Smooth muscle cell (in vitro differentiated cells): Measurements from ENCODE around the gene RPL22. TPM values are rescaled to one million over a fixed set of nuclear protein-coding genes. Genes with fewer than 3 reads are reported as not detected.
A peak's percentile ranks its signal among the peaks of the same experiment; 100 is the strongest.

Source experiments
- DNase-seq: peaks from one replicate; lab custom pipeline; 2025; ENCODE audit not compliant: unreplicated experiment; lab: John Stamatoyannopoulos, UW
- H2AFZ ChIP-seq: fragments of 200-600 bp; sonication (generic); 2 replicates; pipeline ENCODE4 v1.6.0; 2016; ENCODE audit warnings: antibody characterized with exemption, low read depth, mild to moderate bottlenecking
- H3F3A ChIP-seq: fragments of 200-600 bp; sonication (generic); 2 replicates; pipeline ENCODE4 v1.6.0; 2017; ENCODE audit warnings: antibody characterized with exemption, low read depth
- H3K27ac ChIP-seq: fragments of 200-600 bp; sonication (generic); 2 replicates; pipeline ENCODE4 v1.5.1; 2016; ENCODE audit warnings: low read depth, mild to moderate bottlenecking
- H3K27me3 ChIP-seq: fragments of 200-600 bp; sonication (generic); 2 replicates; pipeline ENCODE4 v1.6.1; 2016; ENCODE audit warnings: low read depth, mild to moderate bottlenecking
- H3K36me3 ChIP-seq: fragments of 200-600 bp; sonication (generic); 2 replicates; pipeline ENCODE4 v1.5.1; 2016; ENCODE audit warnings: low read depth
- H3K4me1 ChIP-seq: fragments of 200-600 bp; sonication (generic); 2 replicates; pipeline ENCODE4 v1.5.1; 2016; ENCODE audit warnings: low read depth
- H3K4me2 ChIP-seq: fragments of 200-600 bp; sonication (generic); 2 replicates; pipeline ENCODE4 v1.6.0; 2016; ENCODE audit warnings: mild to moderate bottlenecking
- H3K4me3 ChIP-seq: fragments of 200-600 bp; sonication (generic); 2 replicates; pipeline ENCODE4 v1.5.1; 2016; ENCODE audit warnings: mild to moderate bottlenecking
- H3K79me2 ChIP-seq: fragments of 200-600 bp; sonication (generic); 2 replicates; pipeline ENCODE4 v1.6.0; 2016; ENCODE audit warnings: low read depth, mild to moderate bottlenecking
- H3K9ac ChIP-seq: fragments of 200-600 bp; sonication (generic); 2 replicates; pipeline ENCODE4 v1.6.0; 2016; ENCODE audit warnings: low read depth
- H3K9me3 ChIP-seq: fragments of 200-600 bp; sonication (generic); replicated peaks from 2 replicates; pipeline ENCODE4 v1.5.1; 2016; ENCODE audit warnings: low read depth
- H4K20me1 ChIP-seq: fragments of 200-600 bp; sonication (generic); 2 replicates; pipeline ENCODE4 v1.6.0; 2016; ENCODE audit warnings: low read depth
- WGBS: methylation state at CpG from one replicate; pipeline ENCODE4 v1.1.7; 2016; ENCODE audit warnings: low lambda C conversion rate; 5-methylcytosine and 5-hydroxymethylcytosine counted together
- polyA plus RNA-seq: library from polyadenylated mRNA; unstranded; fragments of >200 nt; fragmentation: Nextera tagmentation; extraction: Ambion mirVana; gene quantifications from 2 replicates; pipeline ENCODE4 v1.2.1, GENCODE V29; 2016
- total RNA-seq: library from RNA; depleted of rRNA; stranded (reverse); fragments of >200 nt; gene quantifications from 2 replicates; pipeline ENCODE4 v1.2.3, GENCODE V29; 2014
- TF ChIP-seq, protein P1 (sequence below): fragments of 200-600 bp; sonication (generic); IDR thresholded peaks from 2 replicates; pipeline ENCODE4 v1.5.1; 2017; ENCODE audit warnings: borderline replicate concordance, mild to moderate bottlenecking, antibody characterized with exemption; ENCODE audit not compliant: insufficient read depth, poor library complexity, severe bottlenecking

Gene RPL22
- total and polyA plus RNA-seq, 2 experiments from 2014 or later = 108 TPM

- no peak for DNase-seq
Measured at GRCh38 chr1:6188466-6188865, 10.9 kb downstream of the RPL22 start.

DNA sequence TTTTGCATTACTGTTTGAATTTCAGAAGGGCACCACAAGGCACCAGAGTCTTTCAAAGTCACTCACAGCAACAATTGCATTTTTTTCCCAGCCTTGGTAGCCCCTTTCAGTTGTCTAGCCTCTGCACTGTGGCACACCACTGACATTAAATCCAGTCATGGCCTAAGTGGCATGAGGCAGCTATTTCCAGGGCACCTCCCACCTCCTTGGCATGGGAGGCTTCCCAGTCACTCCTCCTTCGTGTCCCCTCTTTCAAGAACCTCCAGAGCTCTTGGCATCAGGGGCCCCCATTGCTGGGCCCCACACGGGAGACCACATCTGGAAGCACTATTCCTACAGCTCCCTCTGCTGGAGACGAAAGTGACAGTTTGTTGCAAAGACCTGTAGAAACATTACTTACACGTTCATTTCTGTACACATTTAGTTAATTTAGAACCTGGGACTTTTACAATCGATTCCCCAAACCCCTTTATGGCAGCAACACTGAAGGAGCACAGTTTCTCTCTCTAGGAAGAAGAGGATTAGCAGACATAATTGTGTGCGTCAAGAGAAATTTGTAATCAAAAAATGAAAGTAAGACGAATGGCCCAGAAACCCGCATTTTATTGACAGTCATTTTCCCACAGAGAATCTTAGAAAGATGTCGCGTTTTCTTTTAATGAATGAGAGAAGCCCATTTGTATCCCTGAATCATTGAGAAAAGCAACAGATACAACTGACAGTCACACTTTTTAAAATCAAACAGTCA is 13.6 kb downstream of the RPL22 start:
- Histone ChIP-seq H3K4me2 (no peak overlapping the region), H3K79me2 (peaks cover 18% of the 10 kb centered on the region), H3K36me3 (peaks cover 16% of the 10 kb centered on the region), H4K20me1 (peaks cover 97% of the 10 kb centered on the region), H3K9me3 (no peaks in the 10 kb centered on the region), H3K27ac (no peak overlapping the region), H3K27me3 (peaks cover 20% of the 10 kb centered on the region), H2AFZ (no peak overlapping the region), H3K4me3 (no peak overlapping the region), H3F3A (peaks cover 14% of the 10 kb centered on the region), H3K4me1 (peaks cover 6% of the 10 kb centered on the region), H3K9ac (no peak overlapping the region)
- no peak for DNase-seq
- TF ChIP-seq, protein P1, sequence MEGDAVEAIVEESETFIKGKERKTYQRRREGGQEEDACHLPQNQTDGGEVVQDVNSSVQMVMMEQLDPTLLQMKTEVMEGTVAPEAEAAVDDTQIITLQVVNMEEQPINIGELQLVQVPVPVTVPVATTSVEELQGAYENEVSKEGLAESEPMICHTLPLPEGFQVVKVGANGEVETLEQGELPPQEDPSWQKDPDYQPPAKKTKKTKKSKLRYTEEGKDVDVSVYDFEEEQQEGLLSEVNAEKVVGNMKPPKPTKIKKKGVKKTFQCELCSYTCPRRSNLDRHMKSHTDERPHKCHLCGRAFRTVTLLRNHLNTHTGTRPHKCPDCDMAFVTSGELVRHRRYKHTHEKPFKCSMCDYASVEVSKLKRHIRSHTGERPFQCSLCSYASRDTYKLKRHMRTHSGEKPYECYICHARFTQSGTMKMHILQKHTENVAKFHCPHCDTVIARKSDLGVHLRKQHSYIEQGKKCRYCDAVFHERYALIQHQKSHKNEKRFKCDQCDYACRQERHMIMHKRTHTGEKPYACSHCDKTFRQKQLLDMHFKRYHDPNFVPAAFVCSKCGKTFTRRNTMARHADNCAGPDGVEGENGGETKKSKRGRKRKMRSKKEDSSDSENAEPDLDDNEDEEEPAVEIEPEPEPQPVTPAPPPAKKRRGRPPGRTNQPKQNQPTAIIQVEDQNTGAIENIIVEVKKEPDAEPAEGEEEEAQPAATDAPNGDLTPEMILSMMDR = peak; percentile 49
- 77% methylated on average over 10 of the region's 10 CpGs for WGBS

More at GRCh38 chr1:6188466-6188865, 10.9 kb downstream of the RPL22 start:
- Histone ChIP-seq H3K27me3 (no peaks in the 10 kb centered on the region), H2AFZ (no peak overlapping the region), H3F3A (peaks cover 14% of the 10 kb centered on the region), H3K36me3 (peaks cover 17% of the 10 kb centered on the region), H4K20me1 (peaks cover 93% of the 10 kb centered on the region), H3K79me2 (peaks cover 23% of the 10 kb centered on the region), H3K4me2 (no peak overlapping the region), H3K27ac (no peak overlapping the region), H3K9me3 (no peaks in the 10 kb centered on the region), H3K4me1 (no peaks in the 10 kb centered on the region), H3K9ac (no peak overlapping the region), H3K4me3 (no peak overlapping the region)
- TF ChIP-seq, protein P1 = no peak
- 96% methylated on average over 8 of the region's 8 CpGs for WGBS

- Histone ChIP-seq H3K79me2 (peaks cover 12% of the 10 kb centered on the region), H3K4me1 (peaks cover 6% of the 10 kb centered on the region), H3K9me3 (no peaks in the 10 kb centered on the region), H3F3A (peaks cover 14% of the 10 kb centered on the region), H3K27ac (no peak overlapping the region), H3K27me3 (peaks cover 27% of the 10 kb centered on the region), H3K4me3 (no peak overlapping the region), H4K20me1 (peaks cover 94% of the 10 kb centered on the region), H2AFZ (no peak overlapping the region), H3K4me2 (no peak overlapping the region), H3K36me3 (peaks cover 9% of the 10 kb centered on the region), H3K9ac (no peak overlapping the region)
- no peak for DNase-seq
- TF ChIP-seq, protein P1 = no peak
- 69% methylated on average over 3 of the region's 3 CpGs for WGBS
Measured at GRCh38 chr1:6185151-6185550, 14.2 kb downstream of the RPL22 start.
